ENCODE data around the gene UBE2J2. TPM values are rescaled to one million over a fixed set of nuclear protein-coding genes. Genes with fewer than 3 reads are reported as not detected.

Gene UBE2J2
- total and polyA plus RNA-seq, 2 of the 13 experiments (the other 11 are each of a cell fraction or from before 2014, with no cell fraction given): 25.4 to 29.4 TPM

DNA sequence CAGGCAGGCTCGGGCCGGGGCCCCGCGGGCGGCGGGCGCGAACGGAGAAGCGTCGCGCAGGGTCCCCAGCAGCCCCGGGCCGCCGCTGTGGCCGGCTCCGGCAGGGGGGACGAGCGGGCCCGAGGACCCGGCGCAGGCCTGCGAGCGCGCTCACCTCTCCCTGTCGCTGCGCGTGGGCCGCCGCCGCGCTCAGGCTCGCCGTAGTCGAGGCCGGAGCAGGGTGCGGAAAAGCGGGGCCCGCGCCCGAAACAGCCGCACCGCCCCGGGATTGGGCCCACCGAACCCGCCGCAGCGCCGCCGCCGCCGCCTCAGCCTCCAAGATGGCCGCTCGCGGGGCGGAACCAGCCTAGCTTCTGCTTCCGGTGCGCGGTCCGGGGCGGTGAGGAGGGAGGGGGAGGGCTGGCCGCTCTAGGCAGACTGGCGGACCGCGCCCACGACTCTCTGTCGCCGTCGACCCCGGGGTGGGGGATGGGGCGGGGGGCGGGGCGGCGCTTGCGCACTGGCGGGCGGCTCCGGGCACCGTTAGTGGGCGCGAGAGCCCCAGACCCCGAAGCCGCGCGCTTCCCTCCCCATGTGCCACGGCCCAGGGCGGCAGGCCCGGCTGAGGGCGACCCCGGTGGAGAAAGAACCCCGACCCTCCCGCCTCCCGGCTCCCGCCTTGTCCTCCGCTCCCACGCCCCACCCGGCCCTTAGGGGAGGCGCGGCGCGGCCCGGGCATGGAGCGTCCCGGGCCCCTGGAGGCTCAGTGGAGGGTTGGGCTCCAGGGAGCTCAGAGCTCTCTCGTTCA lies at the start of gene UBE2J2 (continued):
- TF ChIP-seq PRDM10 (CRISPR knock-in tag; IDR thresholded peaks at IDR 0.05; ENCODE audit: low read depth) (no peak), ESRRA (CRISPR knock-in tag; IDR thresholded peaks at IDR 0.05; ENCODE audit: low read depth) (no peak), SPEN (CRISPR knock-in tag; IDR thresholded peaks at IDR 0.05; ENCODE audit: low read depth) (peak; percentile 85), ARID4A (CRISPR knock-in tag; IDR thresholded peaks at IDR 0.05; ENCODE audit: borderline replicate concordance) (peak; percentile 73), ZFP37 (CRISPR knock-in tag; IDR thresholded peaks at IDR 0.05; ENCODE audit: borderline replicate concordance) (peak; percentile 61; the same call in 1 of the 2 replicates)
- TF ChIP-seq, protein P1, sequence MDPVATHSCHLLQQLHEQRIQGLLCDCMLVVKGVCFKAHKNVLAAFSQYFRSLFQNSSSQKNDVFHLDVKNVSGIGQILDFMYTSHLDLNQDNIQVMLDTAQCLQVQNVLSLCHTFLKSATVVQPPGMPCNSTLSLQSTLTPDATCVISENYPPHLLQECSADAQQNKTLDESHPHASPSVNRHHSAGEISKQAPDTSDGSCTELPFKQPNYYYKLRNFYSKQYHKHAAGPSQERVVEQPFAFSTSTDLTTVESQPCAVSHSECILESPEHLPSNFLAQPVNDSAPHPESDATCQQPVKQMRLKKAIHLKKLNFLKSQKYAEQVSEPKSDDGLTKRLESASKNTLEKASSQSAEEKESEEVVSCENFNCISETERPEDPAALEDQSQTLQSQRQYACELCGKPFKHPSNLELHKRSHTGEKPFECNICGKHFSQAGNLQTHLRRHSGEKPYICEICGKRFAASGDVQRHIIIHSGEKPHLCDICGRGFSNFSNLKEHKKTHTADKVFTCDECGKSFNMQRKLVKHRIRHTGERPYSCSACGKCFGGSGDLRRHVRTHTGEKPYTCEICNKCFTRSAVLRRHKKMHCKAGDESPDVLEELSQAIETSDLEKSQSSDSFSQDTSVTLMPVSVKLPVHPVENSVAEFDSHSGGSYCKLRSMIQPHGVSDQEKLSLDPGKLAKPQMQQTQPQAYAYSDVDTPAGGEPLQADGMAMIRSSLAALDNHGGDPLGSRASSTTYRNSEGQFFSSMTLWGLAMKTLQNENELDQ (CRISPR knock-in tag; IDR thresholded peaks at IDR 0.05; ENCODE audit: borderline replicate concordance): no peak
- TF ChIP-seq, protein P2, sequence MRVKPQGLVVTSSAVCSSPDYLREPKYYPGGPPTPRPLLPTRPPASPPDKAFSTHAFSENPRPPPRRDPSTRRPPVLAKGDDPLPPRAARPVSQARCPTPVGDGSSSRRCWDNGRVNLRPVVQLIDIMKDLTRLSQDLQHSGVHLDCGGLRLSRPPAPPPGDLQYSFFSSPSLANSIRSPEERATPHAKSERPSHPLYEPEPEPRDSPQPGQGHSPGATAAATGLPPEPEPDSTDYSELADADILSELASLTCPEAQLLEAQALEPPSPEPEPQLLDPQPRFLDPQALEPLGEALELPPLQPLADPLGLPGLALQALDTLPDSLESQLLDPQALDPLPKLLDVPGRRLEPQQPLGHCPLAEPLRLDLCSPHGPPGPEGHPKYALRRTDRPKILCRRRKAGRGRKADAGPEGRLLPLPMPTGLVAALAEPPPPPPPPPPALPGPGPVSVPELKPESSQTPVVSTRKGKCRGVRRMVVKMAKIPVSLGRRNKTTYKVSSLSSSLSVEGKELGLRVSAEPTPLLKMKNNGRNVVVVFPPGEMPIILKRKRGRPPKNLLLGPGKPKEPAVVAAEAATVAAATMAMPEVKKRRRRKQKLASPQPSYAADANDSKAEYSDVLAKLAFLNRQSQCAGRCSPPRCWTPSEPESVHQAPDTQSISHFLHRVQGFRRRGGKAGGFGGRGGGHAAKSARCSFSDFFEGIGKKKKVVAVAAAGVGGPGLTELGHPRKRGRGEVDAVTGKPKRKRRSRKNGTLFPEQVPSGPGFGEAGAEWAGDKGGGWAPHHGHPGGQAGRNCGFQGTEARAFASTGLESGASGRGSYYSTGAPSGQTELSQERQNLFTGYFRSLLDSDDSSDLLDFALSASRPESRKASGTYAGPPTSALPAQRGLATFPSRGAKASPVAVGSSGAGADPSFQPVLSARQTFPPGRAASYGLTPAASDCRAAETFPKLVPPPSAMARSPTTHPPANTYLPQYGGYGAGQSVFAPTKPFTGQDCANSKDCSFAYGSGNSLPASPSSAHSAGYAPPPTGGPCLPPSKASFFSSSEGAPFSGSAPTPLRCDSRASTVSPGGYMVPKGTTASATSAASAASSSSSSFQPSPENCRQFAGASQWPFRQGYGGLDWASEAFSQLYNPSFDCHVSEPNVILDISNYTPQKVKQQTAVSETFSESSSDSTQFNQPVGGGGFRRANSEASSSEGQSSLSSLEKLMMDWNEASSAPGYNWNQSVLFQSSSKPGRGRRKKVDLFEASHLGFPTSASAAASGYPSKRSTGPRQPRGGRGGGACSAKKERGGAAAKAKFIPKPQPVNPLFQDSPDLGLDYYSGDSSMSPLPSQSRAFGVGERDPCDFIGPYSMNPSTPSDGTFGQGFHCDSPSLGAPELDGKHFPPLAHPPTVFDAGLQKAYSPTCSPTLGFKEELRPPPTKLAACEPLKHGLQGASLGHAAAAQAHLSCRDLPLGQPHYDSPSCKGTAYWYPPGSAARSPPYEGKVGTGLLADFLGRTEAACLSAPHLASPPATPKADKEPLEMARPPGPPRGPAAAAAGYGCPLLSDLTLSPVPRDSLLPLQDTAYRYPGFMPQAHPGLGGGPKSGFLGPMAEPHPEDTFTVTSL (CRISPR knock-in tag; IDR thresholded peaks at IDR 0.05; ENCODE audit: borderline replicate concordance): 0 out of 2 replicates have a peak, but pooled peaks have one; percentile 31
- TF ChIP-seq, protein P3, sequence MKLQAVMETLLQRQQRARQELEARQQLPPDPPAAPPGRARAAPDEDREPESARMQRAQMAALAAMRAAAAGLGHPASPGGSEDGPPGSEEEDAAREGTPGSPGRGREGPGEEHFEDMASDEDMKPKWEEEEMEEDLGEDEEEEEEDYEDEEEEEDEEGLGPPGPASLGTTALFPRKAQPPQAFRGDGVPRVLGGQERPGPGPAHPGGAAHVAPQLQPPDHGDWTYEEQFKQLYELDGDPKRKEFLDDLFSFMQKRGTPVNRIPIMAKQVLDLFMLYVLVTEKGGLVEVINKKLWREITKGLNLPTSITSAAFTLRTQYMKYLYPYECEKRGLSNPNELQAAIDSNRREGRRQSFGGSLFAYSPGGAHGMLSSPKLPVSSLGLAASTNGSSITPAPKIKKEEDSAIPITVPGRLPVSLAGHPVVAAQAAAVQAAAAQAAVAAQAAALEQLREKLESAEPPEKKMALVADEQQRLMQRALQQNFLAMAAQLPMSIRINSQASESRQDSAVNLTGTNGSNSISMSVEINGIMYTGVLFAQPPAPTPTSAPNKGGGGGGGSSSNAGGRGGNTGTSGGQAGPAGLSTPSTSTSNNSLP (IDR thresholded peaks at IDR 0.05; ENCODE audit: low read depth, low read length): no peak

Measured in HepG2 (cell line).